NCI-H1417 (cell line): ENCODE data around the gene WWC2.
A peak's percentile ranks its signal among the peaks of the same experiment; 100 is the strongest.
"Not testable (repeated sequence)": the region's sequence is repeated elsewhere in the genome, so short reads cannot be mapped to it uniquely, and the experiment has no call there.

Experiments used
- DNase-seq, 3 experiments: peaks; one replicate each; lab custom pipeline; 2025; lab: John Stamatoyannopoulos, UW

The WWC2 gene

GRCh38 chr4:183100827-183101226, 1.8 kb downstream of the WWC2 start:
- peak in 2 of 3 experiments; percentile 5 to 34 for DNase-seq

- no peak for DNase-seq
These were observed 3.0 kb downstream of the WWC2 start for GRCh38 chr4:183101956-183102480.

GRCh38 chr4:183105092-183105491, 6.0 kb downstream of the WWC2 start:
- no peak for DNase-seq

GRCh38 chr4:183106839-183107238, 7.8 kb downstream of the WWC2 start:
- DNase-seq, result no peak

GRCh38 chr4:183107891-183108459, 8.9 kb downstream of the WWC2 start:
- no peak for DNase-seq

GRCh38 chr4:183110244-183110643, 11.2 kb downstream of the WWC2 start:
- DNase-seq, result no peak

GRCh38 chr4:183111452-183111885, 12.4 kb downstream of the WWC2 start:
- no peak for DNase-seq

- DNase-seq, result no peak
These were observed 19.1 kb downstream of the WWC2 start for GRCh38 chr4:183118141-183118540.

GRCh38 chr4:183118585-183118984, 19.5 kb downstream of the WWC2 start:
- no peak for DNase-seq

- DNase-seq, result not testable (repeated sequence)
These were observed 22.6 kb downstream of the WWC2 start for GRCh38 chr4:183121660-183122059.

GRCh38 chr4:183124228-183124627, 25.2 kb downstream of the WWC2 start:
- no peak for DNase-seq

- no peak for DNase-seq
These were observed 25.8 kb downstream of the WWC2 start for GRCh38 chr4:183124865-183125264.

- no peak for DNase-seq
These were observed 30.1 kb downstream of the WWC2 start for GRCh38 chr4:183129125-183129524.

GRCh38 chr4:183129675-183130074, 30.6 kb downstream of the WWC2 start:
- no peak for DNase-seq

GRCh38 chr4:183130328-183131155, 31.5 kb downstream of the WWC2 start:
- DNase-seq, result peak in 2 of 3 experiments; percentile 10 to 77

GRCh38 chr4:183132081-183132480, 33.0 kb downstream of the WWC2 start:
- DNase-seq, result no peak

GRCh38 chr4:183132865-183133264, 33.8 kb downstream of the WWC2 start:
- no peak for DNase-seq

- DNase-seq, result no peak
These were observed 37.8 kb downstream of the WWC2 start for GRCh38 chr4:183136855-183137254.

- no peak for DNase-seq
These were observed 40.1 kb downstream of the WWC2 start for GRCh38 chr4:183139058-183139750.

GRCh38 chr4:183139972-183140570, 41.0 kb downstream of the WWC2 start:
- DNase-seq, result no peak

- DNase-seq, result no peak
These were observed 41.9 kb downstream of the WWC2 start for GRCh38 chr4:183140911-183141320.

- DNase-seq, result no peak
These were observed 42.9 kb downstream of the WWC2 start for GRCh38 chr4:183141997-183142396.
